Heart right ventricle (tissue), 16 donors: ENCODE results near the gene RBMX. TPM values are rescaled to one million over a fixed set of nuclear protein-coding genes. Genes with fewer than 3 reads are reported as not detected.

Experiments
- ATAC-seq, 8 donors: fragments of 200-7000 bp; cut with Tn5 transposase; one replicate each; pipeline ENCODE4 v1.9.1; 2020; ENCODE audit warnings: mild to moderate bottlenecking in 8 of 8, moderate library complexity in 8 of 8, moderate number of reproducible peaks in 1 of 8
- DNase-seq, 2 donors: peaks; one replicate each; pipeline ENCODE4 v3.0.0-alpha.2; 2020
- H3K27ac ChIP-seq, 10 donors: fragments of 200-600 bp; sonication (generic) in 2 of 10; one replicate each; pipeline versions ENCODE4 v1.5.0 to v1.8.0; 2020 to 2022; ENCODE audit warnings: mild to moderate bottlenecking in 3 of 10
- H3K27me3 ChIP-seq, 7 donors: fragments of 200-600 bp; one replicate each; pipeline ENCODE4 v1.8.0; 2021 to 2022; ENCODE audit warnings: mild to moderate bottlenecking in 2 of 7
- H3K36me3 ChIP-seq, 9 donors: fragments of 200-600 bp; sonication (generic) in 1 of 9; one replicate each; pipeline versions ENCODE4 v1.5.0 to v1.8.0; 2020 to 2022; ENCODE audit warnings: mild to moderate bottlenecking in 2 of 9
- H3K4me1 ChIP-seq, 9 donors: fragments of 200-600 bp; sonication (generic) in 1 of 9; one replicate each; pipeline versions ENCODE4 v1.5.0 to v1.8.0; 2020 to 2022; ENCODE audit warnings: mild to moderate bottlenecking in 4 of 9
- H3K4me3 ChIP-seq, 10 donors: fragments of 200-600 bp; sonication (generic) in 2 of 10; one replicate each; pipeline versions ENCODE4 v1.5.0 to v1.8.0; 2020 to 2022; ENCODE audit warnings: mild to moderate bottlenecking in 7 of 10, moderate library complexity in 2 of 10
- H3K9me3 ChIP-seq, 11 donors: fragments of 200-600 bp in 10 of 11; sonication (generic) in 2 of 11; one replicate each; pipeline versions ENCODE4 v1.5.0 to v1.8.0; 2013 to 2022; ENCODE audit warnings: mild to moderate bottlenecking in 2 of 11, control low read depth in 1 of 11, moderate library complexity in 1 of 11
- CTCF ChIP-seq, 9 donors: fragments of 200-600 bp; sonication (generic) in 2 of 9; IDR thresholded peaks; one replicate each; pipeline versions ENCODE4 v1.5.0 to v1.8.0; 2021 to 2022; ENCODE audit warnings: antibody characterized with exemption in 9 of 9, mild to moderate bottlenecking in 5 of 9, moderate library complexity in 1 of 9
- WGBS, 2 donors: extraction: QIAGEN DNeasy Blood & Tissue Kit; methylation state at CpG; one replicate each; pipeline ENCODE4 v1.1.7; 2013; ENCODE audit warnings: inconsistent platforms in 1 of 2; 5-methylcytosine and 5-hydroxymethylcytosine counted together
- intact Hi-C, 10 donors: fragments of 100-400 bp; cut with DNase I; formaldehyde crosslinking; loops; one replicate each; pipeline versions ENCODE4 v1.11.1 to v1.14.2; 2022
- polyA plus RNA-seq, 2 donors: library from polyadenylated mRNA; stranded (reverse); fragments of 200-250 nt; gene quantifications; one replicate each; pipeline ENCODE4 v1.2.3, GENCODE V29; 2013
- total RNA-seq, 10 donors: library from RNA; stranded (reverse); fragmentation: NEBNext Ultra II Directional in 3 of 10; extraction: Animal tissue kit (Norgen Biotek cat#: 25700) in 3 of 10; gene quantifications; one replicate each; pipeline versions ENCODE4 v1.2.1 to v1.2.4, GENCODE V29; 2021 to 2023
- donor health status: Arrhythmogenic right ventricular cardiomyopathy.
- donor health status: ischemic (EF 13 %, LVEDD 7.1; RV severe dilation, severe dysfunction).
- donor health status: healthy with polysubstance abuse.
- donor health status: DM: no; HTN: yes; CAD: no.
- donor health status: DM: no; HTN: no; CAD: no.
- donor health status: ischemic (EF 25% LVEDD 6.9; RV normal size, moderate dysfunction).
- donor health status: ischemic (EF 25% LVEDD 5.7; RV mildly dilated, moderate dysfunction).
- donor health status: healthy.
- donor health status: DM: yes; HTN: yes; CAD: no.
- donor health status: Ischemic cardiomyopathy.
- donor health status: ischemic (EF 35%, LVEDD 5.7; RV mildly dilated, moderate dysfunction).
- donor health status: nonischemic (EF 11% LVEDD 7.7; RV severe dilation, severe dysfunction).
- donor health status: DM: yes; HTN: yes; CAD: no.
- donor health status: PGD.
- donor health status: ischemic (EF 29% LVEDD 5.4; RV normal size, mild dysfunction).
- donor health status: nonischemic (EF 23%, LVEDD 6.1; RV moderate dilation, normal function).

The RBMX gene
- total and polyA plus RNA-seq, 12 donors = 45.0 to 107 (median 89.6) TPM

- peak in 1 of 8 donors; percentile 30 for ATAC-seq
- peaks cover 0 to 68% (median 6%) of the 10 kb centered on the region in 9 donors for H3K36me3 ChIP-seq
- no peak for TF ChIP-seq CTCF (IDR thresholded peaks at IDR 0.05)
- H3K9me3 ChIP-seq = no peaks in the 10 kb centered on the region
- H3K4me1 ChIP-seq = peaks cover 0 to 6% (median 0%) of the 10 kb centered on the region in 9 donors
- H3K4me3 ChIP-seq = no peak overlapping the region
- DNase-seq = no peak
- intact Hi-C loops = no loop called here
- no peak overlapping the region for H3K27ac ChIP-seq
- H3K27me3 ChIP-seq = no peaks in the 10 kb centered on the region
- WGBS, 2 donors = 61 to 75% methylated on average over 2 of the region's 2 CpGs
Observed at GRCh38 chrX:136847874-136848273, 32.7 kb downstream of the RBMX start.

- H3K36me3 ChIP-seq = peaks cover 0 to 46% (median 0%) of the 10 kb centered on the region in 9 donors
- DNase-seq (no peak), ATAC-seq (no peak)
- H3K4me1 ChIP-seq = no peaks in the 10 kb centered on the region
- intact Hi-C loops = no loop called here
- WGBS, 2 donors = 38 to 47% methylated on average over 1 of the region's 1 CpG
- H3K4me3 ChIP-seq = no peak overlapping the region
- H3K27me3 ChIP-seq = no peaks in the 10 kb centered on the region
- H3K9me3 ChIP-seq = no peaks in the 10 kb centered on the region
- TF ChIP-seq CTCF (IDR thresholded peaks at IDR 0.05) = no peak
- H3K27ac ChIP-seq = no peak overlapping the region
Observed at GRCh38 chrX:136839196-136839595, 41.3 kb downstream of the RBMX start.

- Histone ChIP-seq H3K27ac (no peak overlapping the region), H3K27me3 (no peaks in the 10 kb centered on the region), H3K9me3 (no peaks in the 10 kb centered on the region), H3K4me3 (no peak overlapping the region), H3K4me1 (no peaks in the 10 kb centered on the region), H3K36me3 (peaks cover 0 to 24% (median 0%) of the 10 kb centered on the region in 9 donors)
- WGBS, 2 donors = 72 to 78% methylated on average over 4 of the region's 4 CpGs
- ATAC-seq (no peak), DNase-seq (no peak)
- no peak for TF ChIP-seq CTCF (IDR thresholded peaks at IDR 0.05)
- intact Hi-C loops = no loop called here
Observed at GRCh38 chrX:136835761-136836160, 44.8 kb downstream of the RBMX start.

GRCh38 chrX:136829413-136829812 is 51.1 kb downstream of the RBMX start:
- intact Hi-C loops = loop anchor here in 1 of 10 donors (10.0 kb wide), 1 partner anchor 105 kb away; no protein-coding TSS in a partner anchor
- TF ChIP-seq CTCF (IDR thresholded peaks at IDR 0.05) = no peak
- Histone ChIP-seq H3K27ac (peak overlapping the region in 6 of 10 donors; percentile 36 to 56 (median 40)), H3K27me3 (no peaks in the 10 kb centered on the region), H3K4me3 (no peak overlapping the region), H3K4me1 (peaks cover 0 to 10% (median 0%) of the 10 kb centered on the region in 9 donors), H3K9me3 (no peaks in the 10 kb centered on the region), H3K36me3 (peaks cover 0 to 19% (median 0%) of the 10 kb centered on the region in 9 donors)
- DNase-seq (no peak), ATAC-seq (no peak)
- WGBS, 2 donors = 65 to 77% methylated on average over 5 of the region's 5 CpGs
